ENCODE results near the gene TMBIM4. TPM values are rescaled to one million over a fixed set of nuclear protein-coding genes. Genes with fewer than 3 reads are reported as not detected.

Gene TMBIM4
- polyA plus RNA-seq, 2 of the 4 experiments (the other 2 are of a cell fraction): 55.9 to 87.4 TPM

GRCh38 chr12:66160704-66161103 lies 9.1 kb downstream of the TMBIM4 start:
- DNase-seq (ENCODE audit: low read depth in 1 of 2, low spot score in 1 of 2) (no peak), ATAC-seq (no peak), FAIRE-seq (no peak)
- Histone ChIP-seq H3K9me3 (peaks cover 8% of the 10 kb centered on the region), H3K27ac (no peak overlapping the region), H3K4me2 (no peak overlapping the region), H3K4me3 (no peak overlapping the region), H3K4me1 (no peaks in the 10 kb centered on the region)
- ChIA-PET CTCF (interaction anchor here (1.0 to 1.2 kb wide), 2 partner anchors 15 to 51 kb away, joined by 3 to 4 read pairs; no protein-coding TSS in a partner anchor), POLR2A (interaction anchor here (2.0 kb wide), 1 partner anchor 9 kb away, joined by 9 read pairs; the partner anchor contains the start of gene TMBIM4)
- 96% methylated on average over 20 of the region's 28 CpGs for WGBS (ENCODE audit: missing lambda C conversion rate)
- TF ChIP-seq FOXS1 (CRISPR knock-in tag; IDR thresholded peaks at IDR 0.05) (no peak), RFX5 (IDR thresholded peaks at IDR 0.05) (no peak), CBX8 (IDR thresholded peaks at IDR 0.05) (no peak), POLR2AphosphoS2 (conservative IDR thresholded peaks at IDR 0.05; ENCODE audit: low read length) (no peak), HOXB5 (CRISPR knock-in tag; IDR thresholded peaks at IDR 0.05) (no peak), TFCP2L1 (CRISPR knock-in tag; IDR thresholded peaks at IDR 0.05) (no peak), CBX2 (IDR thresholded peaks at IDR 0.05; ENCODE audit: borderline replicate concordance, low read depth) (no peak), SREBF2 (IDR thresholded peaks at IDR 0.05) (no peak), EP300 (IDR thresholded peaks at IDR 0.05) (no peak)

- ChIA-PET CTCF (interaction anchor here (1.5 to 2.6 kb wide), 3 partner anchors 10 to 126 kb away, joined by 3 to 16 read pairs (median 5); partner anchors contain the start of gene TMBIM4), POLR2A (interaction anchor here (2.5 kb wide), 1 partner anchor 10 kb away, joined by 16 read pairs; the partner anchor contains the start of gene TMBIM4)
- Histone ChIP-seq H3K4me2 (no peak overlapping the region), H3K27ac (no peak overlapping the region), H3K9me3 (no peaks in the 10 kb centered on the region), H3K4me3 (no peak overlapping the region), H3K4me1 (no peaks in the 10 kb centered on the region)
- ATAC-seq (no peak), DNase-seq (ENCODE audit: low read depth in 1 of 2, low spot score in 1 of 2) (no peak), FAIRE-seq (no peak)
- TF ChIP-seq E2F6 (IDR thresholded peaks at IDR 0.05; ENCODE audit: borderline replicate concordance, low read depth) (no peak), PBX3 (IDR thresholded peaks at IDR 0.05) (no peak), RAD21 (conservative IDR thresholded peaks at IDR 0.05 in 1 of 2, IDR thresholded peaks at IDR 0.05 in 1 of 2) (no peak), EHMT2 (IDR thresholded peaks at IDR 0.05; ENCODE audit: low read depth) (no peak)
Measured at GRCh38 chr12:66159123-66159522, 10.7 kb downstream of the TMBIM4 start.

GRCh38 chr12:66156654-66157053 lies 13.1 kb downstream of the TMBIM4 start:
- no peak overlapping the region for H3K27ac ChIP-seq
- no peak for TF ChIP-seq HMGXB4 (CRISPR knock-in tag; IDR thresholded peaks at IDR 0.05; ENCODE audit: borderline replicate concordance)
- no peak for TF ChIP-seq SMC3 (IDR thresholded peaks at IDR 0.05)
- no peak for TF ChIP-seq NFE2L2 (conservative IDR thresholded peaks at IDR 0.05; ENCODE audit: low read length)
- ChIA-PET CTCF (interaction anchor here (0.6 to 3.2 kb wide), 2 partner anchors 13 to 739 kb away, joined by 3 to 10 read pairs; partner anchors contain the start of gene TMBIM4), POLR2A (no interaction called here)
- FAIRE-seq: no peak
- DNase-seq (ENCODE audit: low read depth in 1 of 2, low spot score in 1 of 2): no peak
- no peak overlapping the region for H3K4me2 ChIP-seq
- ATAC-seq: no peak
- no peaks in the 10 kb centered on the region for H3K4me1 ChIP-seq
- no peak overlapping the region for H3K4me3 ChIP-seq
- no peaks in the 10 kb centered on the region for H3K9me3 ChIP-seq
- 94% methylated on average over 2 of the region's 2 CpGs for WGBS (ENCODE audit: missing lambda C conversion rate)

GRCh38 chr12:66154776-66155175 lies 15.0 kb downstream of the TMBIM4 start:
- no peak for FAIRE-seq
- Histone ChIP-seq H3K4me2 (no peak overlapping the region), H3K27ac (no peak overlapping the region), H3K4me1 (no peaks in the 10 kb centered on the region), H3K9me3 (no peaks in the 10 kb centered on the region), H3K4me3 (no peak overlapping the region)
- TF ChIP-seq ESRRA (IDR thresholded peaks at IDR 0.05; ENCODE audit: borderline replicate concordance, low read length) (no peak), HOXA7 (CRISPR knock-in tag; IDR thresholded peaks at IDR 0.05) (no peak), NR3C1 (IDR thresholded peaks at IDR 0.05) (no peak), HDAC2 (IDR thresholded peaks at IDR 0.05) (no peak), NPAS2 (CRISPR knock-in tag; IDR thresholded peaks at IDR 0.05; ENCODE audit: borderline replicate concordance) (no peak)
- CTCF ChIA-PET: interaction anchor here (3.2 kb wide), 1 partner anchor 15 kb away, joined by 10 read pairs; the partner anchor contains the start of gene TMBIM4
- POLR2A ChIA-PET: no interaction called here
- no peak for DNase-seq (ENCODE audit: low read depth in 1 of 2, low spot score in 1 of 2)
- no peak for ATAC-seq

Data from A549 (cell line).